GM10266 (cell line): ENCODE results near the gene SLC6A7.
"Not testable (repeated sequence)": the region's sequence is repeated elsewhere in the genome, so short reads cannot be mapped to it uniquely, and the experiment has no call there.

Experiments
- DNase-seq: peaks from one replicate; pipeline ENCODE4 v3.0.0; 2012; ENCODE audit errors: extremely low spot score
- CTCF ChIP-seq: IDR thresholded peaks from 2 replicates; pipeline ENCODE4 v1.5.1; 2012; ENCODE audit warnings: mild to moderate bottlenecking, low read depth; ENCODE audit not compliant: control insufficient read depth, insufficient read depth; ENCODE audit errors: missing control alignments

SLC6A7 gene

GRCh38 chr5:150227606-150228273, 37.9 kb downstream of the SLC6A7 start:
- no peak for TF ChIP-seq CTCF
- no peak for DNase-seq

- TF ChIP-seq CTCF: no peak
Measured at GRCh38 chr5:150229571-150229970, 39.7 kb downstream of the SLC6A7 start.

GRCh38 chr5:150230842-150231241, 41.0 kb downstream of the SLC6A7 start:
- DNase-seq: no peak
- no peak for TF ChIP-seq CTCF

More at GRCh38 chr5:150229571-150229970, 39.7 kb downstream of the SLC6A7 start:
- DNase-seq: no peak

GRCh38 chr5:150233706-150234105, 43.8 kb downstream of the SLC6A7 start:
- not testable (repeated sequence) for DNase-seq

GRCh38 chr5:150234576-150235499, 45.0 kb downstream of the SLC6A7 start:
- no peak for TF ChIP-seq CTCF
- no peak for DNase-seq

GRCh38 chr5:150235500-150235854, 45.6 kb downstream of the SLC6A7 start:
- no peak for TF ChIP-seq CTCF
- DNase-seq: no peak

GRCh38 chr5:150236313-150236712, 46.5 kb downstream of the SLC6A7 start:
- no peak for TF ChIP-seq CTCF
- DNase-seq: no peak
